HG03196 (cell line): ENCODE results near the gene RAB31.

ENCODE experiments used
- ATAC-seq: cut with Tn5 transposase; IDR thresholded peaks from one replicate; pipeline ENCODE4 v1.9.1; 2021; ENCODE audit not compliant: unreplicated experiment

The RAB31 gene

GRCh38 chr18:9711361-9712129, 3.4 kb downstream of the RAB31 start:
- ATAC-seq: peak; percentile 54

- no peak for ATAC-seq
Observed at GRCh38 chr18:9712130-9712577, 4.1 kb downstream of the RAB31 start.

GRCh38 chr18:9712611-9713010, 4.5 kb downstream of the RAB31 start:
- ATAC-seq: no peak

GRCh38 chr18:9714266-9715087, 6.4 kb downstream of the RAB31 start:
- ATAC-seq: no peak

- no peak for ATAC-seq
Observed at GRCh38 chr18:9715088-9715343, 6.9 kb downstream of the RAB31 start.

GRCh38 chr18:9715978-9716774, 8.1 kb downstream of the RAB31 start:
- no peak for ATAC-seq

- no peak for ATAC-seq
Observed at GRCh38 chr18:9716780-9717563, 8.9 kb downstream of the RAB31 start.

GRCh38 chr18:9719421-9719981, 11.4 kb downstream of the RAB31 start:
- ATAC-seq: no peak

- ATAC-seq: no peak
Observed at GRCh38 chr18:9720327-9720726, 12.2 kb downstream of the RAB31 start.

- no peak for ATAC-seq
Observed at GRCh38 chr18:9721893-9722550, 13.9 kb downstream of the RAB31 start.

- no peak for ATAC-seq
Observed at GRCh38 chr18:9722691-9723090, 14.6 kb downstream of the RAB31 start.

- ATAC-seq: no peak
Observed at GRCh38 chr18:9724797-9725585, 16.9 kb downstream of the RAB31 start.

GRCh38 chr18:9726175-9726574, 18.1 kb downstream of the RAB31 start:
- no peak for ATAC-seq

GRCh38 chr18:9726936-9727335, 18.8 kb downstream of the RAB31 start:
- ATAC-seq: no peak

- no peak for ATAC-seq
Observed at GRCh38 chr18:9730786-9731185, 22.7 kb downstream of the RAB31 start.

- ATAC-seq: no peak
Observed at GRCh38 chr18:9731380-9731779, 23.3 kb downstream of the RAB31 start.

GRCh38 chr18:9732031-9732430, 23.9 kb downstream of the RAB31 start:
- ATAC-seq: no peak

GRCh38 chr18:9734189-9734588, 26.1 kb downstream of the RAB31 start:
- ATAC-seq: no peak

GRCh38 chr18:9735238-9735637, 27.1 kb downstream of the RAB31 start:
- no peak for ATAC-seq
